Vagina (tissue), 2 donors: ENCODE results near the gene HOXD13.

Source experiments
- CTCF ChIP-seq, 3 experiments: fragments of 450-650 bp in 2 of 3; fragments of 200-600 bp in 1 of 3; sonication (generic) in 1 of 3; IDR thresholded peaks; one replicate each; pipeline ENCODE4 v1.5.1; 2017 to 2019; ENCODE audit warnings: antibody characterized with exemption in 3 of 3, mild to moderate bottlenecking in 2 of 3, moderate library complexity in 2 of 3
- POLR2A ChIP-seq, 2 donors: fragments of 450-650 bp; IDR thresholded peaks; one replicate each; pipeline ENCODE4 v1.6.1; 2017; ENCODE audit warnings: antibody characterized with exemption in 2 of 2, mild to moderate bottlenecking in 2 of 2, moderate library complexity in 2 of 2
- POLR2AphosphoS5 ChIP-seq, 2 donors: sonication (generic); formaldehyde crosslinking; IDR thresholded peaks; one replicate each; pipeline ENCODE4 v1.9.0; 2017; ENCODE audit warnings: antibody characterized with exemption in 2 of 2, mild to moderate bottlenecking in 2 of 2, low read depth in 1 of 2; ENCODE audit not compliant: insufficient read depth in 1 of 2

DNA sequence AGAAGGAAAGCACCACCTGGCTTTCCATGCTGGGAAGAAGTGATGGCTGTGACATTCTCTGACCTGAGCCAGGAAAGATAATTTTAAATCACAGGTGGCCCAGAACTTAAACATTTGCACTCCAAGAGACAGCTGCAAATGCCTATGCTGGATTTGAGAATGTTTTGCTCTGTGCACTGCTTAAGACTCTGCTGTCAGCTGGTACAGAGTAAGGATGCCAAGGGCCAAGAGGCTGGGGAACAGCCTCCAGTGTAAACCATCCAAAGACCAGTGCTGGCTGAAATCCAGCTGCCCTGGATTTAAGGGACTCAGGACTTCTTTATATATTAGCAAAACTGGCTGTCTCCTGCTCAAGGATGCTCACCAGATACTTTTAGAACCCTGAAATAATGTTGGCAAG lies 40.9 kb downstream of the HOXD13 start:
- no peak for TF ChIP-seq POLR2A (IDR thresholded peaks at IDR 0.05)
- TF ChIP-seq CTCF (IDR thresholded peaks at IDR 0.05), result no peak
- TF ChIP-seq POLR2AphosphoS5 (IDR thresholded peaks at IDR 0.05; ENCODE audit: insufficient read depth in 1 of 2, low read depth in 1 of 2), result no peak
